ENCODE data around the gene SIX4. TPM values are rescaled to one million over a fixed set of nuclear protein-coding genes. Genes with fewer than 3 reads are reported as not detected.

The SIX4 gene
- total and polyA plus RNA-seq, 9 of the 15 experiments (the other 6 are each of a cell fraction or from before 2014, with no cell fraction given), result 0.77 to 8.6 (median 5.6) TPM

DNA sequence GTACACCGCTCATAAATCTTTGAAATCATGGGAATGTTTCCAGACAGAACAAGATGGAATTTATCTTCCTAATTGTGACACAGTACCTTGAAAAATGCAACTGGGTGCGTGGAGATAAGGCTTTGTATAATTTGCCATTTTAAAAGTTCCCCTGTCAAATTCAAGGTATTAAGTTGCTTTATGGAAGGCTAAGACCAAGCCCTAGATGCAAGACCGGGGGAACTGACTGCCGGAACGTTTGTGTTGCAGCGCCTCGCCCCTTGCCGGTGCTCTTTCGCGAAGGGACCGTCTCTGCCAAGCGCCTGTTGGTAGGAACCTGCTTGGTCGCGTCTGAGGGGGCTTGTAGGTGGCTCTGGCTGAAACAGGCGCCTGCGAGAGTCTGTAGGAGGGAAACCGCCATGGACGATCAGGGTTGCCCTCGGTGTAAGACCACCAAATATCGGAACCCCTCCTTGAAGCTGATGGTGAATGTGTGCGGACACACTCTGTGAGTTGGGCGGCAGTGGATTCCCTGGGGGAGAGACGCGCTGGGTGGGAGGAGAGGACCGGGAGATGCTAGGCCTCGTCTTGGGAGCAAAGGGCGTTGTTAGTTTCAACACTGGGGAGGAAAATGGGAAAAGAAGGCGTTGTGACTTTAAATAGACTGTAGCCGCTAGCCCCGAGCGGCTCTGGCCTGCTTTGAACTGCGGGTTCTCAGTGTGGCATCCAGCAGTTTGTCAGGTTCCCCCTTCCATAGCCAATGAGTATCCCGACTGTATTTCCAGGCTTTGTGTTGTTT, 10.5 kb upstream of the SIX4 start, which contains the start of gene MNAT1 (continued):
- TF ChIP-seq, protein P1, sequence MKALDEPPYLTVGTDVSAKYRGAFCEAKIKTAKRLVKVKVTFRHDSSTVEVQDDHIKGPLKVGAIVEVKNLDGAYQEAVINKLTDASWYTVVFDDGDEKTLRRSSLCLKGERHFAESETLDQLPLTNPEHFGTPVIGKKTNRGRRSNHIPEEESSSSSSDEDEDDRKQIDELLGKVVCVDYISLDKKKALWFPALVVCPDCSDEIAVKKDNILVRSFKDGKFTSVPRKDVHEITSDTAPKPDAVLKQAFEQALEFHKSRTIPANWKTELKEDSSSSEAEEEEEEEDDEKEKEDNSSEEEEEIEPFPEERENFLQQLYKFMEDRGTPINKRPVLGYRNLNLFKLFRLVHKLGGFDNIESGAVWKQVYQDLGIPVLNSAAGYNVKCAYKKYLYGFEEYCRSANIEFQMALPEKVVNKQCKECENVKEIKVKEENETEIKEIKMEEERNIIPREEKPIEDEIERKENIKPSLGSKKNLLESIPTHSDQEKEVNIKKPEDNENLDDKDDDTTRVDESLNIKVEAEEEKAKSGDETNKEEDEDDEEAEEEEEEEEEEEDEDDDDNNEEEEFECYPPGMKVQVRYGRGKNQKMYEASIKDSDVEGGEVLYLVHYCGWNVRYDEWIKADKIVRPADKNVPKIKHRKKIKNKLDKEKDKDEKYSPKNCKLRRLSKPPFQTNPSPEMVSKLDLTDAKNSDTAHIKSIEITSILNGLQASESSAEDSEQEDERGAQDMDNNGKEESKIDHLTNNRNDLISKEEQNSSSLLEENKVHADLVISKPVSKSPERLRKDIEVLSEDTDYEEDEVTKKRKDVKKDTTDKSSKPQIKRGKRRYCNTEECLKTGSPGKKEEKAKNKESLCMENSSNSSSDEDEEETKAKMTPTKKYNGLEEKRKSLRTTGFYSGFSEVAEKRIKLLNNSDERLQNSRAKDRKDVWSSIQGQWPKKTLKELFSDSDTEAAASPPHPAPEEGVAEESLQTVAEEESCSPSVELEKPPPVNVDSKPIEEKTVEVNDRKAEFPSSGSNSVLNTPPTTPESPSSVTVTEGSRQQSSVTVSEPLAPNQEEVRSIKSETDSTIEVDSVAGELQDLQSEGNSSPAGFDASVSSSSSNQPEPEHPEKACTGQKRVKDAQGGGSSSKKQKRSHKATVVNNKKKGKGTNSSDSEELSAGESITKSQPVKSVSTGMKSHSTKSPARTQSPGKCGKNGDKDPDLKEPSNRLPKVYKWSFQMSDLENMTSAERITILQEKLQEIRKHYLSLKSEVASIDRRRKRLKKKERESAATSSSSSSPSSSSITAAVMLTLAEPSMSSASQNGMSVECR (CRISPR knock-in tag; IDR thresholded peaks at IDR 0.05), result 0 out of 2 replicates have a peak, but pooled peaks have one; percentile 38
- no peak for TF ChIP-seq CEBPG (CRISPR knock-in tag; IDR thresholded peaks at IDR 0.05)
- no peak for TF ChIP-seq CEBPG (tag; conservative IDR thresholded peaks at IDR 0.05 in 1 of 2, IDR thresholded peaks at IDR 0.05 in 1 of 2)
- TF ChIP-seq PHF8 (IDR thresholded peaks at IDR 0.05; ENCODE audit: borderline replicate concordance, low read length), result peak; percentile 80; the same call in 1 of the 2 replicates
- TF ChIP-seq, protein P2, sequence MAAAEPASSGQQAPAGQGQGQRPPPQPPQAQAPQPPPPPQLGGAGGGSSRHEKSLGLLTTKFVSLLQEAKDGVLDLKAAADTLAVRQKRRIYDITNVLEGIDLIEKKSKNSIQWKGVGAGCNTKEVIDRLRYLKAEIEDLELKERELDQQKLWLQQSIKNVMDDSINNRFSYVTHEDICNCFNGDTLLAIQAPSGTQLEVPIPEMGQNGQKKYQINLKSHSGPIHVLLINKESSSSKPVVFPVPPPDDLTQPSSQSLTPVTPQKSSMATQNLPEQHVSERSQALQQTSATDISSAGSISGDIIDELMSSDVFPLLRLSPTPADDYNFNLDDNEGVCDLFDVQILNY (CRISPR knock-in tag; IDR thresholded peaks at IDR 0.05), result peak; percentile 47; the same call in 1 of the 2 replicates
- no peak for TF ChIP-seq SAFB2 (IDR thresholded peaks at IDR 0.05; ENCODE audit: borderline replicate concordance, low read depth, low read length, severe bottlenecking)
- TF ChIP-seq, protein P3, sequence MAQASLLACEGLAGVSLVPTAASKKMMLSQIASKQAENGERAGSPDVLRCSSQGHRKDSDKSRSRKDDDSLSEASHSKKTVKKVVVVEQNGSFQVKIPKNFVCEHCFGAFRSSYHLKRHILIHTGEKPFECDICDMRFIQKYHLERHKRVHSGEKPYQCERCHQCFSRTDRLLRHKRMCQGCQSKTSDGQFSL (CRISPR knock-in tag; IDR thresholded peaks at IDR 0.05), result no peak
- TF ChIP-seq, protein P3 (tag; IDR thresholded peaks at IDR 0.05), result no peak
- TF ChIP-seq, protein P4, sequence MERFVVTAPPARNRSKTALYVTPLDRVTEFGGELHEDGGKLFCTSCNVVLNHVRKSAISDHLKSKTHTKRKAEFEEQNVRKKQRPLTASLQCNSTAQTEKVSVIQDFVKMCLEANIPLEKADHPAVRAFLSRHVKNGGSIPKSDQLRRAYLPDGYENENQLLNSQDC (CRISPR knock-in tag; IDR thresholded peaks at IDR 0.05), result no peak
- 0 out of 2 replicates have a peak, but pooled peaks have one; percentile 44 for TF ChIP-seq MYNN (IDR thresholded peaks at IDR 0.05)
- TF ChIP-seq MYNN (CRISPR knock-in tag; IDR thresholded peaks at IDR 0.05), result no peak
- TF ChIP-seq POLR2H (tag; IDR thresholded peaks at IDR 0.05; ENCODE audit: low read depth), result 0 out of 2 replicates have a peak, but pooled peaks have one; percentile 41
- peak in 1 of 2 experiments; percentile 39; a peak in 2 of 4 replicates for TF ChIP-seq SIX5 (IDR thresholded peaks at IDR 0.05; ENCODE audit: borderline replicate concordance in 1 of 2, insufficient read depth in 1 of 2, low read depth in 1 of 2, low read length in 2 of 2)
- TF ChIP-seq ETV5 (CRISPR knock-in tag; IDR thresholded peaks at IDR 0.05; ENCODE audit: low read depth), result no peak
- TF ChIP-seq SMAD4 (CRISPR knock-in tag; conservative IDR thresholded peaks at IDR 0.05), result peak; percentile 53; the same call in 1 of the 2 replicates
- no peak for TF ChIP-seq ZNF561 (CRISPR knock-in tag; conservative IDR thresholded peaks at IDR 0.05)
- no peak for TF ChIP-seq DDX20 (tag; IDR thresholded peaks at IDR 0.05; ENCODE audit: low read depth)
- 0 out of 2 replicates have a peak, but pooled peaks have one; percentile 33 for TF ChIP-seq SOX6 (IDR thresholded peaks at IDR 0.05)

All from K562 (cell line).